ENCODE results near the gene EEA1.

The EEA1 gene

GRCh38 chr12:92928962-92929915, at the start of gene EEA1:
Gene EEA1 (minus strand): TSS chr12:92929295. CDS start chr12:92929066, 229 bp downstream.
- DNase-seq (ENCODE audit: low read depth in 2 of 2): peak; percentile 95 to 98
- no peak for TF ChIP-seq CTCF (IDR thresholded peaks at IDR 0.05; ENCODE audit: low read depth, low read length)
- peak within 1 kb of the TSS; percentile 72 to 75 for H3K4me3 ChIP-seq (replicated peaks in 1 of 2; ENCODE audit: low read depth in 2 of 2, low read length in 2 of 2)

GRCh38 chr12:92978607-92979006, 49.5 kb upstream of the EEA1 start:
- no peak for DNase-seq (ENCODE audit: low read depth in 2 of 2)
- TF ChIP-seq CTCF (IDR thresholded peaks at IDR 0.05; ENCODE audit: low read depth, low read length): no peak
- no peak overlapping the region for H3K4me3 ChIP-seq (replicated peaks in 1 of 2; ENCODE audit: low read depth in 2 of 2, low read length in 2 of 2)

GRCh38 chr12:92977326-92977725, 48.2 kb upstream of the EEA1 start:
- no peak overlapping the region for H3K4me3 ChIP-seq (replicated peaks in 1 of 2; ENCODE audit: low read depth in 2 of 2, low read length in 2 of 2)
- peak; percentile 25 to 44 for DNase-seq (ENCODE audit: low read depth in 2 of 2)
- TF ChIP-seq CTCF (IDR thresholded peaks at IDR 0.05; ENCODE audit: low read depth, low read length): no peak

- TF ChIP-seq CTCF (IDR thresholded peaks at IDR 0.05; ENCODE audit: low read depth, low read length): no peak
- H3K4me3 ChIP-seq (replicated peaks in 1 of 2; ENCODE audit: low read depth in 2 of 2, low read length in 2 of 2): no peak overlapping the region
- no peak for DNase-seq (ENCODE audit: low read depth in 2 of 2)
Measured at GRCh38 chr12:92974759-92975158, 45.7 kb upstream of the EEA1 start.

GRCh38 chr12:92973614-92974013, 44.5 kb upstream of the EEA1 start:
- no peak for TF ChIP-seq CTCF (IDR thresholded peaks at IDR 0.05; ENCODE audit: low read depth, low read length)
- peak; percentile 90 to 98 for DNase-seq (ENCODE audit: low read depth in 2 of 2)
- no peak overlapping the region for H3K4me3 ChIP-seq (replicated peaks in 1 of 2; ENCODE audit: low read depth in 2 of 2, low read length in 2 of 2)

- H3K4me3 ChIP-seq (replicated peaks in 1 of 2; ENCODE audit: low read depth in 2 of 2, low read length in 2 of 2): no peak overlapping the region
- peak; percentile 75 to 94 for DNase-seq (ENCODE audit: low read depth in 2 of 2)
- no peak for TF ChIP-seq CTCF (IDR thresholded peaks at IDR 0.05; ENCODE audit: low read depth, low read length)
Measured at GRCh38 chr12:92971859-92972524, 42.9 kb upstream of the EEA1 start.
